ENCODE results near the gene TACR2. TPM values are rescaled to one million over a fixed set of nuclear protein-coding genes. Genes with fewer than 3 reads are reported as not detected.

The TACR2 gene
- total RNA-seq, 8 experiments from 2014 or later: 0.38 to 1.2 (median 0.56) TPM

DNA sequence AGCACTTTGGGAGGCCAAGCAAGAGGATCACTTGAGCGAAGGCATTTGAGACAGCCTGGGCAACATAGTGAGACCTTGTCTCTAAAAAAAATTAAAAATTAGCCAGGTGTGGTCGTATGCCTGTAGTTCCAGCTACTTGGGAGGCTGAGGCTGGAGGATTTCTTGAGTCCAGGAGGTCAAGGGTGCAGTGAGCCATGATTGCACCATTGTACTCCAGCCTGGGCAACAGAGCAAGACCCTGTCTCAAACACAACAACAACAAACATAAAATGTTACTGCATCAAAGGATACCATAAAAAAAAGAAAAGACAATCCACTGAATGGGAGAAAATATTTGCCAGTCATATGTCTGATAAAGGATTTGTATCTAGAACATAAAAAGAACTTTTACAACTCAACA is 60.5 kb downstream of the TACR2 start:
- no peaks in the 10 kb centered on the region for H3K4me1 ChIP-seq (replicated peaks in 1 of 2)
- WGBS, 10 experiments: 88 to 100% (median 100%) methylated on average over 1 to 2 of the region's 2 CpGs; no CpG with 5 or more reads in 3 of the 10 experiments
- no peak overlapping the region for H3K4me3 ChIP-seq
- H3K27ac ChIP-seq: no peak overlapping the region
- no peak for ATAC-seq (replicated peaks in 6 of 8)
- in situ Hi-C loops (cut with MboI; ENCODE audit: low pct_unique_long_range_greater_than_20kb in 2 of 9, low sequenced_read_pairs in 9 of 9, unreplicated experiment in 9 of 9): no loop called here

DNA sequence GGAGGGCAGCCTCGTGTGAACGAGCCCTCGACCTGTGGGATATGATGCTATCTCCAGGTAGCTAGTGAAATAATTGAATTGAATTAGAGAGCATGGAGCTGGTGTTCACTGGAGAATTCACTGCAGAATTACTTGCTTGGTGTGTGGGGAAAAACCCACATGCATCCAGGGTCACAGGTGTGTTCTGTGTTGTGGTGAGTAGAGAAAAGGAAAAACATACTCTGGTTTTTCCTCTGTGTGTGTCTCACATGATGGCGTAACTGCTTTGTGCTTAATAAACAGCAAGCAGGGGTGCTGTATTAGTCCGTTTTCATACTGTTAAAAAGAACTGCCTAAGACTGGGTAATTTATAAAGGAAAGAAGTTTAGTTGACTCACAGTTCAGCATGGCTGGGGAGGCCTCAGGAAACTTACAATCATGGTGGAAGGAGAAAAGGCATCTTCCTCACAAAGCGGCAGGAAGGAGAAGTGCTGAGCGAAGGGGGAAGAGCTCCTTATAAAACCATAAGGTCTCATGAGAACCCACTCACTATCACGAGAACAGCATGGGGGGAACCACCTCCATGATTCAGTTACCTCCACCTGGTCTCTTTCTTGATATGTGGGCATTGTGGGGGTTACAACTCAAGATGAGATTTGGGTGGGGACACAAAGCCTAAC is 62.6 kb downstream of the TACR2 start:
- H3K4me1 ChIP-seq (replicated peaks in 1 of 2): peaks cover 0 to 2% of the 10 kb centered on the region in 2 donors
- 86 to 100% (median 91%) methylated on average over 1 to 7 of the region's 8 CpGs for WGBS, 10 experiments
- no peak overlapping the region for H3K27ac ChIP-seq
- H3K4me3 ChIP-seq: no peak overlapping the region
- in situ Hi-C loops (cut with MboI; ENCODE audit: low pct_unique_long_range_greater_than_20kb in 2 of 9, low sequenced_read_pairs in 9 of 9, unreplicated experiment in 9 of 9): no loop called here
- ATAC-seq (replicated peaks in 6 of 8): no peak

Other genes with a start within 250 kb of the TACR2 start
- gene SUPV3L1, start 236.7 kb downstream of the TACR2 start, total RNA-seq: 10 to 100 TPM; 25.3 to 67.5 (median 37.4) TPM
- 1 to 10 TPM in 3 of 8 experiments, under 1 TPM in 3, not detected in 2; 0.04 to 4.6 (median 0.78) TPM for gene HKDC1, start 196.6 kb downstream of the TACR2 start, total RNA-seq
- 100 to 1,000 TPM in 2 of 8 experiments, 10 to 100 TPM in 6; 53.8 to 113 (median 83.7) TPM for gene HK1, start 138.4 kb downstream of the TACR2 start, total RNA-seq
- 10 to 100 TPM in 3 of 8 experiments, 1 to 10 TPM in 5; 3.1 to 60.5 (median 6.6) TPM for gene TSPAN15, start 34.5 kb upstream of the TACR2 start, total RNA-seq
- 1 to 10 TPM in 1 of 8 experiments, under 1 TPM in 4, not detected in 3; 0.13 to 1.7 (median 0.49) TPM for gene NEUROG3, start 156.5 kb upstream of the TACR2 start, total RNA-seq
- gene FAM241B, start 213.3 kb upstream of the TACR2 start, total RNA-seq: 10 to 100 TPM in 5 of 8 experiments, 1 to 10 TPM in 2, under 1 TPM in 1; 0.51 to 59.5 (median 24.5) TPM